Measurements from ENCODE around the gene CARD6.
A peak's percentile ranks its signal among the peaks of the same experiment; 100 is the strongest.

CARD6 gene

GRCh38 chr5:40796487-40796889 is 44.7 kb upstream of the CARD6 start:
- ATAC-seq (ENCODE audit: insufficient read depth, low read depth): no peak
- Histone ChIP-seq H3K79me2 (ENCODE audit: insufficient read depth, low read length) (peaks cover 64% of the 10 kb centered on the region), H3K4me2 (ENCODE audit: insufficient read depth, low read length) (peak overlapping the region; percentile 97), H3K9me3 (ENCODE audit: insufficient read depth, low read length, severe bottlenecking) (no peaks in the 10 kb centered on the region), H4K20me1 (ENCODE audit: insufficient read depth, low read length) (peaks cover 35% of the 10 kb centered on the region; the same call in 1 of the 2 replicates), H3K4me3 (ENCODE audit: low read depth in 1 of 2, low read length in 2 of 2) (peak overlapping the region; percentile 93 to 99), H3K27ac (ENCODE audit: low read length) (no peak overlapping the region; the same call in 1 of the 2 replicates), H3K4me1 (ENCODE audit: insufficient read depth, low read length) (peaks cover 38% of the 10 kb centered on the region), H3K9ac (ENCODE audit: low read depth, low read length) (peak overlapping the region; percentile 75), H2AFZ (ENCODE audit: low read depth, low read length) (no peak overlapping the region), H3K27me3 (ENCODE audit: insufficient read depth, low read length, poor library complexity) (no peaks in the 10 kb centered on the region), H3K36me3 (ENCODE audit: insufficient read depth, low read length) (peaks cover 10% of the 10 kb centered on the region; the same call in 1 of the 2 replicates)
- no peak for DNase-seq
- TF ChIP-seq CTCF (IDR thresholded peaks at IDR 0.05; ENCODE audit: borderline replicate concordance, extremely low read depth, low read length, poor library complexity, severe bottlenecking) (no peak), EZH2 (IDR thresholded peaks at IDR 0.05; ENCODE audit: borderline replicate concordance, low read depth, low read length, severe bottlenecking) (no peak)

DNA sequence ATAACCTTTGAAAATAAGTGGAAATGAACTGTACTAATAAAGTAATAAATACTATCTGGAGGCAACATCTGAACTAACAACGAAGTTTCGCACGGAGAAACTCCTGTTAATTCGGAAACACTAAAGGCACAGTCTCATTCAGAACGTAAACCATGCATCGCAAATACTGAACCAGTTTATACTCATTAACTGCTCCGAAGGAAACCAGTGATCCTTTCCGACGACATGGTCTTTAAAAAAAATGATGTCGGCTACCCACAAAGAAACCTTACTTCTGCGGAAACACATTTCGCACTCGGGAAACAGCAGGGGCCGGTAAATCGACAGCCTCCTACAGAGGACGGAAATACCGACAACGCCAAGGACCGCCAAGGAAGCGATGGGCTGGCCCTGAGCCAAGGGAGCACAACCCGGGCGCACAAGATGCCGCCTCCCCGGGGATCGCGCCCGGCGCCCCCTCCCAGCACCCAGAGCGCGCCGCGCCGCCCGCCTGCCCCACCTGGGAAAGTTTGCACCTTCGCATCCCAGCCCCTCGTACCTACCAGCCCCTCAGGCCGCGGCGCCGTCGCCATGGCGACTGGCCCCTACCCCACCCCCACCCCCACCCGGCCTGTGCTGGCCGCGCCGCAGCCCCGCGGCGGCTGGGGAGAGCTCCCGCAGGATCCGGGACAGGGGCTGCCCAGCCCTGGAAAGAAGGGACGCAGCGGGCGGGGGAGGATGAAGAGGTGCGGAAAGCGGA is 43.7 kb upstream of the CARD6 start:
- H3K4me3 ChIP-seq (ENCODE audit: low read depth in 1 of 2, low read length in 2 of 2): peak overlapping the region; percentile 93 to 99
- H3K27me3 ChIP-seq (ENCODE audit: insufficient read depth, low read length, poor library complexity): no peaks in the 10 kb centered on the region
- peak; percentile 83 for DNase-seq
- peak overlapping the region; percentile 98 for H2AFZ ChIP-seq (ENCODE audit: low read depth, low read length)
- peaks cover 38% of the 10 kb centered on the region for H3K4me1 ChIP-seq (ENCODE audit: insufficient read depth, low read length)
- H3K36me3 ChIP-seq (ENCODE audit: insufficient read depth, low read length): peaks cover 10% of the 10 kb centered on the region; the same call in 1 of the 2 replicates
- H3K79me2 ChIP-seq (ENCODE audit: insufficient read depth, low read length): peaks cover 55% of the 10 kb centered on the region
- peak overlapping the region; percentile 75 for H3K9ac ChIP-seq (ENCODE audit: low read depth, low read length)
- H4K20me1 ChIP-seq (ENCODE audit: insufficient read depth, low read length): peaks cover 27% of the 10 kb centered on the region; the same call in 1 of the 2 replicates
- peak overlapping the region; percentile 97 for H3K4me2 ChIP-seq (ENCODE audit: insufficient read depth, low read length)
- peak overlapping the region; percentile 88 for H3K27ac ChIP-seq (ENCODE audit: low read length)
- H3K9me3 ChIP-seq (ENCODE audit: insufficient read depth, low read length, severe bottlenecking): no peaks in the 10 kb centered on the region
- ATAC-seq (ENCODE audit: insufficient read depth, low read depth): peak; percentile 64
- TF ChIP-seq CTCF (IDR thresholded peaks at IDR 0.05; ENCODE audit: borderline replicate concordance, extremely low read depth, low read length, poor library complexity, severe bottlenecking) (peak; percentile 6), EZH2 (IDR thresholded peaks at IDR 0.05; ENCODE audit: borderline replicate concordance, low read depth, low read length, severe bottlenecking) (no peak)

DNA sequence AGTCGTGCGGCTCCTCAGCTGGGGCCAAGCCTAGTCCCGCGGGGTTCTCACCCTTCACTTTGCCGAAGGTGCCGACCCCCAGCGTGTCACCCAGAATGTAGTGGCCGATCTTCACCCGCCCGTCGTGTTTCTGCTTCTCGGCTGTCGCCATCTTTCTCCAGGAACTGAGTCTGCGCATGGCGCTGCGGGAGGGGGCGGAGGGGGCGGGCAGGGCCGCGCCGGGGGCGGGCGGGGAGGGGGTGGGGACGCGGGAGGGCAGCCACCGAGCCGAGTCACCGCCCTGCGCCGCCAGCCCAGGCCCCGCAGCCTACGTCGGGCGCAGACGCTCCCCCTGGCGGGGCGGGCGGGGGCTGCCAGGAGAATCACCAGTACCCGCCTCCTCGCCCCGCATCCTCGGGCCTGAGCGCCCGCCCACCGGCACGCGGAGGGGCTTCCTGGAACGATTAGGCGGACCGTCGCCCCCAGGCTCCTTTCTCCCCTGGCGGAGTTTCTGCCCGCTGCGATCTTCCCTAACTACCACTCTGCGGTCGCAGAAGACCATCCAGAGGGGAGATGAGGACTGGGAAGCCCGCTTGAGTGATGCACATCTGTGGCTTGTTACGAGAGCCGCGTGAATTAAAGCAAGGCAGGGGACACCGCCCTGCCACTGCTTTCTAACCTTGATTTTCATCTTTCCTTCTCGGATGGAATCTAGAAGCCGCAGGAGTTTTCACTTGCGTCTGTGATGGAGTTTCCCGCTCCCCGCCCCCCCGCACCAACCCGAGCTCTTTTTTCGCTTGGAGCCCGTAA is 43.0 kb upstream of the CARD6 start, which contains the start of gene PRKAA1:
PRKAA1 (minus strand) TSS at position 363 of the 789 bp plus-strand sequence; CDS start at position 178, 185 bp downstream.
- TF ChIP-seq CTCF (IDR thresholded peaks at IDR 0.05; ENCODE audit: borderline replicate concordance, extremely low read depth, low read length, poor library complexity, severe bottlenecking) (peak; percentile 74), EZH2 (IDR thresholded peaks at IDR 0.05; ENCODE audit: borderline replicate concordance, low read depth, low read length, severe bottlenecking) (no peak)
- peak; percentile 90 for DNase-seq
- H4K20me1 ChIP-seq (ENCODE audit: insufficient read depth, low read length): peaks cover 27% of the 10 kb centered on the region; the same call in 1 of the 2 replicates
- H3K4me3 ChIP-seq (ENCODE audit: low read depth in 1 of 2, low read length in 2 of 2): peak within 1 kb of the TSS; percentile 93 to 99
- H2AFZ ChIP-seq (ENCODE audit: low read depth, low read length): peak within 1 kb of the TSS; percentile 100
- peak within 1 kb of the TSS; percentile 88 for H3K27ac ChIP-seq (ENCODE audit: low read length)
- H3K9me3 ChIP-seq (ENCODE audit: insufficient read depth, low read length, severe bottlenecking): no peaks in the 10 kb centered on the region
- H3K9ac ChIP-seq (ENCODE audit: low read depth, low read length): peak within 1 kb of the TSS; percentile 75
- ATAC-seq (ENCODE audit: insufficient read depth, low read depth): peak; percentile 89
- H3K27me3 ChIP-seq (ENCODE audit: insufficient read depth, low read length, poor library complexity): no peaks in the 10 kb centered on the region
- H3K4me1 ChIP-seq (ENCODE audit: insufficient read depth, low read length): peaks cover 38% of the 10 kb centered on the region
- H3K79me2 ChIP-seq (ENCODE audit: insufficient read depth, low read length): peaks cover 47% of the 10 kb centered on the region
- peak within 1 kb of the TSS; percentile 97 for H3K4me2 ChIP-seq (ENCODE audit: insufficient read depth, low read length)
- peaks cover 10% of the 10 kb centered on the region; the same call in 1 of the 2 replicates for H3K36me3 ChIP-seq (ENCODE audit: insufficient read depth, low read length)
